SU-DHL-6 (cell line): ENCODE measurements around the gene IBA57.

ENCODE experiments used
- H2AFZ ChIP-seq: fragments of 200-600 bp; sonication (generic); 2 replicates; pipeline ENCODE4 v1.6.1; 2014; ENCODE audit warnings: low read depth, mild to moderate bottlenecking, moderate library complexity, mixed read lengths, antibody characterized with exemption, low read length; ENCODE audit not compliant: severe bottlenecking
- H3F3A ChIP-seq: fragments of 200-600 bp; shearing (Covaris generic); 2 replicates; pipeline ENCODE4 v1.6.0; 2016; ENCODE audit warnings: antibody characterized with exemption, mild to moderate bottlenecking; ENCODE audit not compliant: insufficient read depth
- H3K27ac ChIP-seq: fragments of 200-600 bp; sonication (generic); 2 replicates; pipeline ENCODE4 v1.5.1; 2016; ENCODE audit warnings: low read depth, mild to moderate bottlenecking, low read length, moderate library complexity, mixed read lengths
- H3K27me3 ChIP-seq: fragments of 200-600 bp; sonication (generic), shearing (Covaris generic); 2 replicates; pipeline ENCODE4 v1.6.0; 2014; ENCODE audit warnings: mild to moderate bottlenecking, low read length
- H3K36me3 ChIP-seq: fragments of 200-600 bp; sonication (generic); 2 replicates; pipeline ENCODE4 v1.6.1; 2014; ENCODE audit warnings: mild to moderate bottlenecking, low read length, mixed read lengths
- H3K4me2 ChIP-seq: fragments of 300-600, 200-600 bp; shearing (Covaris generic), sonication (generic); 2 replicates; pipeline ENCODE4 v1.6.0; 2014; ENCODE audit warnings: low read length, low read depth, mild to moderate bottlenecking; ENCODE audit not compliant: poor library complexity, severe bottlenecking
- H3K4me3 ChIP-seq: fragments of 200-600 bp; sonication (generic); 2 replicates; pipeline ENCODE4 v1.5.1; 2014; ENCODE audit warnings: antibody characterized with exemption, low read length, mild to moderate bottlenecking, mixed read lengths; ENCODE audit not compliant: insufficient read depth, poor library complexity, severe bottlenecking
- H3K79me2 ChIP-seq: fragments of 200-600 bp; sonication (generic); 2 replicates; pipeline ENCODE4 v1.6.1; 2014; ENCODE audit warnings: mild to moderate bottlenecking, low read length, moderate library complexity; ENCODE audit not compliant: insufficient read depth
- H3K9ac ChIP-seq: fragments of 200-600 bp; sonication (generic); 2 replicates; pipeline ENCODE4 v1.7.0; 2014; ENCODE audit warnings: mild to moderate bottlenecking, low read length
- H3K9me2 ChIP-seq: fragments of 200-600 bp; sonication (generic); replicated peaks from 2 replicates; pipeline ENCODE4 v1.6.1; 2014; ENCODE audit warnings: low read length; ENCODE audit not compliant: insufficient read depth
- H3K9me3 ChIP-seq: fragments of 200-600 bp; sonication (generic); 2 replicates; pipeline ENCODE4 v1.6.1; 2014; ENCODE audit warnings: low read length, mixed read lengths; ENCODE audit not compliant: insufficient read depth
- H4K20me1 ChIP-seq: fragments of 200-600 bp; sonication (generic); 2 replicates; pipeline ENCODE4 v1.6.1; 2014; ENCODE audit warnings: low read depth, mild to moderate bottlenecking, antibody characterized with exemption, low read length, moderate library complexity, mixed read lengths
- CTCF ChIP-seq: fragments of 200-600 bp; sonication (generic); IDR thresholded peaks from one replicate; pipeline ENCODE4 v1.5.1; 2017; ENCODE audit warnings: antibody characterized with exemption, mild to moderate bottlenecking, low read length, moderate library complexity; ENCODE audit not compliant: insufficient read depth, poor library complexity, severe bottlenecking
- EZH2phosphoT487 ChIP-seq: fragments of 200-600 bp; sonication (generic), shearing (Covaris generic); conservative IDR thresholded peaks from 2 replicates; pipeline ENCODE4 v1.6.1; 2018; ENCODE audit warnings: mild to moderate bottlenecking, antibody characterized with exemption, low read length, moderate library complexity, mixed read lengths

IBA57 gene

GRCh38 chr1:228152918-228153258, 12.7 kb upstream of the IBA57 start:
- Histone ChIP-seq H2AFZ (no peak overlapping the region), H3K9me2 (no peaks in the 10 kb centered on the region), H3F3A (no peaks in the 10 kb centered on the region), H3K4me2 (no peak overlapping the region), H4K20me1 (no peaks in the 10 kb centered on the region; the same call in 1 of the 2 replicates), H3K27me3 (no peaks in the 10 kb centered on the region), H3K9me3 (no peaks in the 10 kb centered on the region), H3K27ac (no peak overlapping the region), H3K4me3 (no peak overlapping the region), H3K79me2 (no peaks in the 10 kb centered on the region), H3K9ac (no peak overlapping the region), H3K36me3 (no peaks in the 10 kb centered on the region)
- no peak for TF ChIP-seq EZH2phosphoT487
- TF ChIP-seq CTCF, result no peak

GRCh38 chr1:228154021-228154669, 11.5 kb upstream of the IBA57 start:
- Histone ChIP-seq H3K4me3 (no peak overlapping the region), H3K9me2 (no peaks in the 10 kb centered on the region), H3F3A (no peaks in the 10 kb centered on the region), H3K36me3 (no peaks in the 10 kb centered on the region), H3K9me3 (no peaks in the 10 kb centered on the region), H3K9ac (no peak overlapping the region), H2AFZ (no peak overlapping the region), H3K27ac (no peak overlapping the region), H4K20me1 (no peaks in the 10 kb centered on the region; the same call in 1 of the 2 replicates), H3K27me3 (no peaks in the 10 kb centered on the region), H3K79me2 (no peaks in the 10 kb centered on the region), H3K4me2 (no peak overlapping the region)
- TF ChIP-seq CTCF (no peak), EZH2phosphoT487 (no peak)

- Histone ChIP-seq H4K20me1 (no peaks in the 10 kb centered on the region; the same call in 1 of the 2 replicates), H3K79me2 (no peaks in the 10 kb centered on the region), H3K9me2 (no peaks in the 10 kb centered on the region), H3F3A (no peaks in the 10 kb centered on the region), H3K9me3 (no peaks in the 10 kb centered on the region), H3K36me3 (no peaks in the 10 kb centered on the region), H3K4me3 (no peak overlapping the region), H3K9ac (no peak overlapping the region), H2AFZ (no peak overlapping the region), H3K27ac (no peak overlapping the region), H3K4me2 (no peak overlapping the region), H3K27me3 (no peaks in the 10 kb centered on the region)
- TF ChIP-seq EZH2phosphoT487, result no peak
- no peak for TF ChIP-seq CTCF
Observed at GRCh38 chr1:228154670-228155571, 10.7 kb upstream of the IBA57 start.
